Activated CD8-positive, alpha-beta T cell treated with anti-CD3 and anti-CD28 coated beads for 36 hours (primary cell): ENCODE data around the gene FAM168A. TPM values are rescaled to one million over a fixed set of nuclear protein-coding genes. Genes with fewer than 3 reads are reported as not detected.

Source experiments
- ATAC-seq: fragments of 200-7000 bp; cut with Tn5 transposase; one replicate; pipeline ENCODE4 v1.10.0; 2021; ENCODE audit warnings: mild to moderate bottlenecking, moderate library complexity
- CTCF ChIA-PET: fragments of 350-600 bp; sonication (Branson Sonifier 250); formaldehyde crosslinking; loops from one replicate; lab custom pipeline; 2021; ENCODE audit warnings: antibody characterized with exemption; lab: Charles Lee
- POLR2A ChIA-PET: fragments of 350-600 bp; sonication (Branson Sonifier 250); formaldehyde crosslinking; loops from one replicate; lab custom pipeline; 2021; ENCODE audit warnings: antibody characterized with exemption; lab: Charles Lee
- DNase-seq: peaks from one replicate; pipeline ENCODE4 v3.0.0-alpha.2; 2020
- H3K27ac Mint-ChIP-seq: one replicate; pipeline ENCODE4 v1.8.0; 2021; ENCODE audit warnings: mild to moderate bottlenecking, mixed read lengths
- H3K27me3 Mint-ChIP-seq: one replicate; pipeline ENCODE4 v1.8.0; 2021; ENCODE audit warnings: mixed read lengths
- H3K36me3 Mint-ChIP-seq: one replicate; pipeline ENCODE4 v1.8.0; 2021; ENCODE audit warnings: low read depth, mixed read lengths
- H3K4me1 Mint-ChIP-seq: one replicate; pipeline ENCODE4 v1.8.0; 2021; ENCODE audit warnings: low read depth, mixed read lengths
- H3K4me3 Mint-ChIP-seq: one replicate; pipeline ENCODE4 v1.8.0; 2021; ENCODE audit warnings: mild to moderate bottlenecking, moderate library complexity, mixed read lengths
- H3K9me3 Mint-ChIP-seq: one replicate; pipeline ENCODE4 v1.8.0; 2021; ENCODE audit warnings: mixed read lengths
- intact Hi-C: fragments of 100-400 bp; cut with micrococcal nuclease; formaldehyde crosslinking; loops from one replicate; pipeline ENCODE4 v1.10.0; 2022
- total RNA-seq, 2 experiments: library from RNA; stranded (reverse); gene quantifications; one replicate each; pipeline ENCODE4 v1.2.3, GENCODE V29; 2021
- TF ChIP-seq, protein P1 (sequence below): fragments of 200-600 bp; IDR thresholded peaks from one replicate; pipeline ENCODE4 v1.8.0; 2022; ENCODE audit warnings: antibody characterized with exemption, mild to moderate bottlenecking

Gene FAM168A
- total RNA-seq, 2 experiments from 2014 or later: 13.0 to 14.2 TPM

DNA sequence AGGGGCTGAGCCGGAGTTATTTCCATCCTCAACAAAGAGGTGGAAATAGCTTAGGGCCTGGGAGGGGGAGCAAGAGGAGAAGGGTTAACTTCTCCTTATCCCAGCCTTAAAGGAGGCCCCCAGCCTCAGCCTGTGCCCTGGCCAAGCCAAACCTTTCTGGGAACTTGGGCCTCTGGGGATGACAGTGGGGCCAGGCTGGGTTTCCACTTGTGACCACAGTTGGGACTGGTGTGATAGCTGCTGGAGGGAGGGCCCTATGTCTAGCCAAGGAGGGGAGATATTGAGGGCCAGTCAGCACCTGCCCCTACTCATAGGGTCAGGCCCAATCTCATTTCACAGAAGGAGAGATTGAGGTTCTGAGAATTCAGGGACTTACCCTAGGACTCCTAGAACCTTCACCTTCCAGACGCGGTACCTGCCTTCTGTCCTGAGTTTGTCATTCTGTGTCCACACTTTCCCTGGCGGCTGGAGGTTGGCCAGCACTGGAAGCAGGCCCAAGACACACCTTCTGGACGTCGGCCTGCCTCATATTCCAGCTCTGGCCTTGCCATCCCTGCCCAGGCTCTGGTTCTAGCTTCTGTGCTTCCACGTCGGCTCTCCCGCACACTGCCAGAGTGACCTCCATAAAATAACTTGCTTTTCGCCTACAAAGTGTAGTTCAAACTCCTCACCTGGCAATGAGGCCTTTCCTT is 218.6 kb downstream of the FAM168A start:
- no peak overlapping the region for H3K27ac Mint-ChIP-seq
- peaks cover 63% of the 10 kb centered on the region for H3K4me1 Mint-ChIP-seq
- DNase-seq (no peak), ATAC-seq (no peak)
- intact Hi-C loops: no loop called here
- ChIA-PET POLR2A (interaction anchor here (1.3 kb wide), 1 partner anchor 9 kb away, joined by 3 read pairs; no protein-coding TSS in a partner anchor), CTCF (interaction anchor here (0.7 to 1.8 kb wide), 5 partner anchors 9 to 282 kb away, joined by 3 to 9 read pairs (median 4); no protein-coding TSS in a partner anchor)
- no peaks in the 10 kb centered on the region for H3K27me3 Mint-ChIP-seq
- H3K36me3 Mint-ChIP-seq: peaks cover 13% of the 10 kb centered on the region
- H3K9me3 Mint-ChIP-seq: no peaks in the 10 kb centered on the region
- no peak overlapping the region for H3K4me3 Mint-ChIP-seq
- TF ChIP-seq, protein P1, sequence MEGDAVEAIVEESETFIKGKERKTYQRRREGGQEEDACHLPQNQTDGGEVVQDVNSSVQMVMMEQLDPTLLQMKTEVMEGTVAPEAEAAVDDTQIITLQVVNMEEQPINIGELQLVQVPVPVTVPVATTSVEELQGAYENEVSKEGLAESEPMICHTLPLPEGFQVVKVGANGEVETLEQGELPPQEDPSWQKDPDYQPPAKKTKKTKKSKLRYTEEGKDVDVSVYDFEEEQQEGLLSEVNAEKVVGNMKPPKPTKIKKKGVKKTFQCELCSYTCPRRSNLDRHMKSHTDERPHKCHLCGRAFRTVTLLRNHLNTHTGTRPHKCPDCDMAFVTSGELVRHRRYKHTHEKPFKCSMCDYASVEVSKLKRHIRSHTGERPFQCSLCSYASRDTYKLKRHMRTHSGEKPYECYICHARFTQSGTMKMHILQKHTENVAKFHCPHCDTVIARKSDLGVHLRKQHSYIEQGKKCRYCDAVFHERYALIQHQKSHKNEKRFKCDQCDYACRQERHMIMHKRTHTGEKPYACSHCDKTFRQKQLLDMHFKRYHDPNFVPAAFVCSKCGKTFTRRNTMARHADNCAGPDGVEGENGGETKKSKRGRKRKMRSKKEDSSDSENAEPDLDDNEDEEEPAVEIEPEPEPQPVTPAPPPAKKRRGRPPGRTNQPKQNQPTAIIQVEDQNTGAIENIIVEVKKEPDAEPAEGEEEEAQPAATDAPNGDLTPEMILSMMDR: no peak

DNA sequence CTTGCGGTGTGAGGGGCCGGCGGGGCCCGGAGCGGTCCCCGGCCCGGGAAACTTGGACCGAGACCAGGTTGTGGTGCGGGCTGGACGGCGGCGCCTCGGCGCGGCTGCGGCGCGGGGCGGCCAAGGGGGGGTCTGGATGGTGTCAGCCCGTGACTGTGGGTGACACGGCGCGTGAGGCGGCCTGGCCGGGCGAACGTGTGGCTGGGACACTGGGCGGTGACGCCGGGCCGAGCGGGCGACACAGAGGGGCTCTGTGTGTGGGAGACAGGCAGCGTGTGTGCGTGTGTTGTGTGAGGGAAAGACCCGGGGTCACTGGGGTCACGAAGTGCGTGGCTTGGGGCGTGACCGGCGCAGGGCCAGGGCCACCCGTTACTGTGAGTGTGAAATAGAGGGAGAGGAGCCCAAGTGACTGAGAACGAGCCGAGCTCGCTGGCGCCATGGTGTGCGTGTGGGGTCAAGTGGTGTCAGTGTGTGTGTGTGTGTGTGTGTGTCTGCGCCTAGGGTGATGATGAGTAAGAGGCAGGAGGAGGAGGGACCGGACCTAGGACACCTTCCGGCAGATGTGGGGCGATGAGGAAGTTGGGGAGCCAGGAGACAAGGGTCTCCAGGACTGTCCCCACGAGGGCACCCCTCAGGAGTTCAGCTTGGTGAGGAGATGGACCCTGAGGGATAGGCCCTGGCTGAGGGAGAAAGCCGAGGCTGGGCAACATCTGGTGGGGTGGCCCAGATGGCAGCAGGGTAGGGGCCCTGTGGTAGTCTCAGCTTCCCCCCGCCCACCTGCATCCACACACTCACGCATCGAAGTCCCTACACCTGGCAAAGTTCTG is 220.9 kb downstream of the FAM168A start:
- Mint-ChIP-seq H3K4me3 (peak overlapping the region; percentile 100), H3K27ac (peak overlapping the region; percentile 98), H3K27me3 (no peaks in the 10 kb centered on the region), H3K9me3 (no peaks in the 10 kb centered on the region), H3K4me1 (peaks cover 44% of the 10 kb centered on the region), H3K36me3 (peaks cover 13% of the 10 kb centered on the region)
- intact Hi-C loops: no loop called here
- TF ChIP-seq, protein P1: no peak
- CTCF ChIA-PET: interaction anchor here (0.6 to 1.6 kb wide), 4 partner anchors 26 to 285 kb away, joined by 3 read pairs; no protein-coding TSS in a partner anchor
- POLR2A ChIA-PET: interaction anchor here (0.7 to 1.9 kb wide), 8 partner anchors 11 to 1325 kb away, joined by 3 to 7 read pairs (median 4); no protein-coding TSS in a partner anchor
- ATAC-seq: peak; percentile 50
- peak; percentile 81 for DNase-seq

DNA sequence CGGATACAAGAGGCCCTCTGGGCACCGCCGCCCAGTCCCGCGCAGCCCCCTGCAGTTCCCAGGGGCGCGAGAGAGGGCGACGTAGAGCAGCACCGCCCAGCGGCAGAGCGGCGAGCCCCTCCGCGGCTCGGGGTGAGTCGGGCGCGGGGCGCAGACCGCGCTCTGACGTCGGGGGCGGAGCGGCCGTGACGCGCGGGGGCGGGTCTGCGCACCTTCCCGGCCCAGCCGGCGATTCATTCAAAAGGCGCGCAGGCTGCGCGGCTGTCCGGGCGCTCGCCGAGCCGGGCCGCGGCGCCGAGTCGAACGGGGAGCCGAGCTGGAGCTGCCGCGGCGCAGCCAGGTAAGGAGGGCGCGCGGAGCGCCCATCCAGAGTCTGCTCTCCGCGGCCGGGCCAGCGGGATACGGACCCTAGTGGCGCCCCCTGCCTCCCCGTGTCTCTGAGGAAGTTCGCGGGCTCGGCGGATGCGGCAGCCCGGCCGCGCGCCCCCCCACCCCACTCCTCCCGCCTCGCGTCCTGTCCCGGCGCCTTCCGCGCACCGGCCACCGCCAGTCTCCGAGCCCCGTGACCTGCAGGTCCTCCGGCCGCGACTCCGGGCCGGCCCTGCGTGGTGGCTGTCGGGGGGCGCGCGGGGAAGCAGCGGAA is 221.6 kb downstream of the FAM168A start, which contains the start of gene RELT:
TSS of gene RELT (plus strand) at position 240 of the 643 bp plus-strand sequence. CDS start 12,738 bp downstream, outside the sequence.
- CTCF ChIA-PET: interaction anchor here (1.2 to 1.3 kb wide), 2 partner anchors 70 to 222 kb away, joined by 3 read pairs; no protein-coding TSS in a partner anchor
- POLR2A ChIA-PET: interaction anchor here (1.2 to 1.9 kb wide), 2 partner anchors 11 to 17 kb away, joined by 6 to 7 read pairs; no protein-coding TSS in a partner anchor
- TF ChIP-seq, protein P1: peak; percentile 99
- ATAC-seq: peak; percentile 96
- peak; percentile 92 for DNase-seq
- Mint-ChIP-seq H3K27me3 (no peaks in the 10 kb centered on the region), H3K27ac (peak within 1 kb of the TSS; percentile 98), H3K4me3 (peak within 1 kb of the TSS; percentile 100), H3K4me1 (peaks cover 41% of the 10 kb centered on the region), H3K9me3 (no peaks in the 10 kb centered on the region), H3K36me3 (peaks cover 13% of the 10 kb centered on the region)
- intact Hi-C loops: no loop called here

DNA sequence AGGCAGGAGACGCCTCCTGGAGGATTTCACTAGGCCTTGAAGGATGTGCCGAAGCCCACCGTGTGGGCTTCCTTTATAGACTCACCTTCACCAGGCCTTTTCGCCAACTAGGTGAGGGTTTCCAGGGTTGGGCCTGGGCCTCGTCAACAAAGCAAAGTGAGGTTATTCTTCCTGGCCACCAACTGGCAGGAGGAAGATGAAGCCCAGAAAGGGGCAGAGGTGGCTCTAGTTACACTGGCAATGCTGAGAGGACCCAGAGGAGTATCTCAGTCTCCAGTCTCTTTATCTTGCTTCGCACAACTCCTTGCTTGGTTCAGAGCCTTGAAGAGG is 222.1 kb downstream of the FAM168A start:
- intact Hi-C loops: no loop called here
- Mint-ChIP-seq H3K27ac (peak overlapping the region; percentile 78), H3K36me3 (peaks cover 13% of the 10 kb centered on the region), H3K27me3 (no peaks in the 10 kb centered on the region), H3K4me1 (peaks cover 41% of the 10 kb centered on the region), H3K9me3 (no peaks in the 10 kb centered on the region), H3K4me3 (peak overlapping the region; percentile 100)
- no peak for DNase-seq
- ChIA-PET CTCF (interaction anchor here (1.5 kb wide), 1 partner anchor 25 kb away, joined by 10 read pairs; no protein-coding TSS in a partner anchor), POLR2A (interaction anchor here (1.2 kb wide), 1 partner anchor 13 kb away, joined by 3 read pairs; no protein-coding TSS in a partner anchor)
- TF ChIP-seq, protein P1: no peak
- ATAC-seq: no peak
